ENCODE results near the gene PPM1E. TPM values are rescaled to one million over a fixed set of nuclear protein-coding genes. Genes with fewer than 3 reads are reported as not detected.

PPM1E gene
- polyA plus RNA-seq, 1 donor = 1.2 TPM

DNA sequence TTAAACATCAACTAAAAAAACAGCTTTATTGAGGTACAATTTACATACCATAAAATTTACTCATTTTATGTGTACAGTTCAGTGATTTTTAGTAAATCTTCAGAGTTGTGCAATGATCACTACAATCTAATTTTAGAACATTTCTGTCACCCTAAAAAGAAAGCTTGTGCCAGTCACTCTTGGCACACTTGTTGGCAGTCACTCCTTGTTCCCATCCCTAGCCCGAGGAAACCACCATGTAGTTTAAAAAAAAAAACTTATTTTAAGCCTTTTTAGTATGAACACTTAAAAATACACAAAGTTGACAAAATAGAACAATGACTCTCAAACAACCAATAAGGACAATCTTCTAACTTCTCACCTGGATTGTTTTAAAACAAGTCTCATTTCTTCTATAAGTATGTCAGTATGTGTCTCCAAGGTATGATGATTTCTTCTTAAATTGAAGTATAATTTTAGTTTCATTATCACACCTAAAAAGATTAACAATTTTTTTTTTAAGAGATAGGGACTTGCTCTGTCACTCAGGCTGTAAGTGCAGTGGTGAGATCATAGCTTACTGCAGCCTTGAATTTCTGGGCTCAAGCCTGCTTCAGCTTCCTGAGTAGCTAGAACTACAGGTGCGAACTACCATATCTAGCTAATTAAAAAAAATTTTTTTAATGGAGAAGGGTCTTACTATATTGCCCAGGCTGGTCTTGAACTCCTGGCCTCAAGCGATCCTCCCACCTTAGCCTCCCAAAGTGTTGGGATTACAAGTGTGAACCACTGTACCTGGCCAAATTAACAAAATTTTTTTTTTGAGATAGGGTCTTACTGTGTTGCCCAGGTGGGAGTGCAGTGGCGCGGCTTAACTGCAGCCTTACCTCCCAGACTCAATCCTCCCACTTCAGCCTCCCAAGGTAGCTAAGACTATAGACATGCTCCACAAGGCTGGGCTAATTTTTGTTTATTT lies 53.2 kb downstream of the PPM1E start:
- no peak overlapping the region for H3K27ac ChIP-seq (ENCODE audit: low read length)
- DNase-seq = no peak
- WGBS (ENCODE audit: insufficient coverage, low lambda C conversion rate) = no CpG with 5 or more reads among the region's 5 CpGs
- H3K27me3 ChIP-seq (ENCODE audit: control insufficient read depth, insufficient read depth, low read length) = no peaks in the 10 kb centered on the region
- no peaks in the 10 kb centered on the region for H3K36me3 ChIP-seq (ENCODE audit: control insufficient read depth, insufficient read depth, low read length)
- peaks cover 5% of the 10 kb centered on the region for H3K4me1 ChIP-seq (ENCODE audit: control insufficient read depth, insufficient read depth, low read length)
- no peaks in the 10 kb centered on the region for H3K9me3 ChIP-seq (ENCODE audit: control insufficient read depth, low read depth, low read length)
- H3K4me3 ChIP-seq (ENCODE audit: low read length) = no peak overlapping the region

DNA sequence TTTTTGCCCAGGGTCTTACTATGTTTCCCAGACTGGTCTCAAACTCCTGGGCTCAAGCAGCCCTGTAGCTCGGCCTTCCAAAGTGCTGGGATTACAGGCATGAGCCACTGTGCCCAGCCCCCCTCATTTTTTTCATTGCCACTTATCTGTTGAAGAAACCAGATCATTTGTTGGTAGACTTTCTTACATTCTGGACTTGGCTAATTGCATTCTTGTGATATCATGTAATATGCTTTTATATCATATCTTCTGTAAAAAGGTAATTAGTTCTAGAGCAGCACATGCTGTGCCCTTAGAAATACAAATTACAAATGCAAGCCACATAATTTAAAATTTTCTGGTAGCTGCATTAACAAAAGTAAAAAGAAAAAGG lies 53.9 kb downstream of the PPM1E start:
- DNase-seq = no peak
- Histone ChIP-seq H3K27me3 (ENCODE audit: control insufficient read depth, insufficient read depth, low read length) (no peaks in the 10 kb centered on the region), H3K9me3 (ENCODE audit: control insufficient read depth, low read depth, low read length) (no peaks in the 10 kb centered on the region), H3K4me3 (ENCODE audit: low read length) (no peak overlapping the region), H3K36me3 (ENCODE audit: control insufficient read depth, insufficient read depth, low read length) (no peaks in the 10 kb centered on the region), H3K27ac (ENCODE audit: low read length) (no peak overlapping the region), H3K4me1 (ENCODE audit: control insufficient read depth, insufficient read depth, low read length) (peaks cover 5% of the 10 kb centered on the region)
- 100% methylated on average over 1 of the region's 1 CpG for WGBS (ENCODE audit: insufficient coverage, low lambda C conversion rate)

DNA sequence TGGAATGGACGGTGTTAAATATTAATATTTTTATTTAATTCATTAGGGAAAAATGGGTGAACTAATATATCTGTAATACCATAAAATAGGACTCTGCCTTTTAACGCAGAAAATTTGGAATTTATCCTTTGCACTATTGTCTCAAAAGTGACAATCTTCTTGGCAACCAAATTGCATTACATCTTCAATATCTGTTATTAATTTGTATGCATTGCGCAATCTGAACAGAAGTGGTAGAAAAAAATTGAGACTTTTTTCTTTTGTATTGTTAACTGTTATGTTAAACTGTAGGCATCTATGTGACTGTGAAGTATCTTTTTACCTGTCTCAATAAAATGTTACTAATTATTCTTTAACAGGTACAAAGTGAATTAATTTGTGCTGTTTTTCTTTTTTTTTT lies 55.6 kb downstream of the PPM1E start:
- Histone ChIP-seq H3K9me3 (ENCODE audit: control insufficient read depth, low read depth, low read length) (no peaks in the 10 kb centered on the region), H3K27ac (ENCODE audit: low read length) (no peak overlapping the region), H3K27me3 (ENCODE audit: control insufficient read depth, insufficient read depth, low read length) (no peaks in the 10 kb centered on the region), H3K36me3 (ENCODE audit: control insufficient read depth, insufficient read depth, low read length) (no peaks in the 10 kb centered on the region), H3K4me1 (ENCODE audit: control insufficient read depth, insufficient read depth, low read length) (peaks cover 3% of the 10 kb centered on the region), H3K4me3 (ENCODE audit: low read length) (no peak overlapping the region)
- WGBS (ENCODE audit: insufficient coverage, low lambda C conversion rate) = no CpG with 5 or more reads among the region's 3 CpGs
- DNase-seq = no peak

DNA sequence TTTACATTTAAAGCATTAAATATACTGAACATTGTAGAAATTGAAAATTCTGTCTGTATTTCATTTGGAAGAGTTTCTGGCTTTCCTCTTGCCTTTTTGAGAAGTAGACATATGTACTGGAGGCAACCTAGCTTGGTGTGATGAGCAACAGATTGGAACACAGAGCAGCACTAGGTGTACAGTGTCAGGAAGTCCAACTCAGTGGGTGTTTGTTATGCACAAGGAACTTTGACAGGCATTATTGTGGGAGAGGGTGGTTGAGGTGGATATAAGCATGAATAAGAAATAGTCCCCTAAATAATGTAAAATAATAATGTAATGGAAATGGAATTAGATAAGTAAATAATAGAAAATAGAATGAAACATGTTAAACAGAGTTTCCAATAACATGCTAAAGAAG lies 58.1 kb downstream of the PPM1E start:
- no peaks in the 10 kb centered on the region for H3K9me3 ChIP-seq (ENCODE audit: control insufficient read depth, low read depth, low read length)
- H3K27ac ChIP-seq (ENCODE audit: low read length) = no peak overlapping the region
- H3K4me1 ChIP-seq (ENCODE audit: control insufficient read depth, insufficient read depth, low read length) = no peaks in the 10 kb centered on the region
- no peaks in the 10 kb centered on the region for H3K27me3 ChIP-seq (ENCODE audit: control insufficient read depth, insufficient read depth, low read length)
- no peak overlapping the region for H3K4me3 ChIP-seq (ENCODE audit: low read length)
- H3K36me3 ChIP-seq (ENCODE audit: control insufficient read depth, insufficient read depth, low read length) = no peaks in the 10 kb centered on the region
- no peak for DNase-seq

DNA sequence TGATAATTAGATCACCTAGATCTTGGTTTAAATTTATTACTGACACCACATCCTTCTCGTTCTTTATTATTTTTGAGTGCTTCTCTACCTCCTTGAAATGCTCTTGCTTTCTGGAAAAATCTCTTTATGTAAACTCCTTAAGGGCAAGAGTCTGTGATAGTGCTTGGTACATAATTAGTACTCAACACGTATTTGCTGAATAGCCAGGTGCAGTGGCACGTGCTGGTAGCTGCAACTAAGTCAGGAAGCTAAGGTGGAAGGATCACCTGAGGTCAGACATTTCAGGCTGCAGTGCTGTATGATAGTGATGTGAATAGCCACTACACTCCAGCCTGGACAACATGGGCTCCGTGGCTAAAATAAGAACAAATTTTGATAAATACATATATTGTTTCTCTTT lies 63.0 kb downstream of the PPM1E start:
- Histone ChIP-seq H3K4me1 (ENCODE audit: control insufficient read depth, insufficient read depth, low read length) (no peaks in the 10 kb centered on the region), H3K4me3 (ENCODE audit: low read length) (no peak overlapping the region), H3K27me3 (ENCODE audit: control insufficient read depth, insufficient read depth, low read length) (no peaks in the 10 kb centered on the region), H3K36me3 (ENCODE audit: control insufficient read depth, insufficient read depth, low read length) (no peaks in the 10 kb centered on the region), H3K27ac (ENCODE audit: low read length) (no peak overlapping the region), H3K9me3 (ENCODE audit: control insufficient read depth, low read depth, low read length) (no peaks in the 10 kb centered on the region)
- WGBS (ENCODE audit: insufficient coverage, low lambda C conversion rate) = 83% methylated on average over 1 of the region's 4 CpGs
- DNase-seq = no peak

DNA sequence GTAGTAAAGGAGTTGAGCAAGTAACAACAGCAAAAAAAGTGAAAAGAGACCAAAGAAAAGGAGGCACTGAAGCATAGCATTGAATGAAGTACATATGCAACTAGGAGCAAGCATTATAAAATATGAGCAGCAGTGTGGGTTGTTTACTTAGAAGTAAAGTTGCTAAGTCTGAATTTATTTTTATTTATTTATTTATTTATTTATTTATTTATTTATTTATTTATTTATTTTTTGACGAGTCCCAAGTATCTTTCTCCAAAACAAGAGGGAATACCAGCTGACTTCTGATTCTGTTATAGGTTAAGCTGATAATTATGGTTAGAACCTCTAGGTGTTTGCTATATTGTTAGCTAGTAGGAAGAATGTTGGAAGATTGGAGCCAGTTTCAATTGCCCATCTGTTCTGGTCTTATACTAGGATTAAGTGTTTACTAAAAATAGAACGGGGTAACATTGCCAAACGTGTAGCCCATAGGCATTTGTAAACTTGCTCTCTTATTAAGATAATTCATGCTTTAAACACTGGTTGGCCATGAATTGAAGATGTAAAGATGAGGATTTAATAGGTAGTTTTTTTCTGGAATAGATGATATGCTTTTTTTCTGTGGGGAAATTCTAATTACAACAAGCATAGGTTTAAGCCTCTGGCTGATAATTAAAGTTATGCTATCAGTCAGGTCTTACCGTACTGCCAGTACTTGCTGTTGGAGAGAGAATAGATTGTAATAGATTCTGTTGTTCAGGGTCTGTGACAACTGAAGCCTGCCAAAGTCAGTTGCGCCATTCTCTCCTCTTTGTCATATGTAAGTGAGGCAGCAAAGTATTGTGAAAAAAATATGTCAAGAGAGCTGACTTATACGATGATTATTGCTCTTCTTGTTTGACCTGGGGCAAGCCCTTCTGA lies 66.7 kb downstream of the PPM1E start:
- Histone ChIP-seq H3K4me1 (ENCODE audit: control insufficient read depth, insufficient read depth, low read length) (no peaks in the 10 kb centered on the region), H3K27ac (ENCODE audit: low read length) (no peak overlapping the region), H3K27me3 (ENCODE audit: control insufficient read depth, insufficient read depth, low read length) (no peaks in the 10 kb centered on the region), H3K36me3 (ENCODE audit: control insufficient read depth, insufficient read depth, low read length) (no peaks in the 10 kb centered on the region), H3K9me3 (ENCODE audit: control insufficient read depth, low read depth, low read length) (no peaks in the 10 kb centered on the region), H3K4me3 (ENCODE audit: low read length) (no peak overlapping the region)
- 86% methylated on average over 4 of the region's 6 CpGs for WGBS (ENCODE audit: insufficient coverage, low lambda C conversion rate)
- no peak for DNase-seq

DNA sequence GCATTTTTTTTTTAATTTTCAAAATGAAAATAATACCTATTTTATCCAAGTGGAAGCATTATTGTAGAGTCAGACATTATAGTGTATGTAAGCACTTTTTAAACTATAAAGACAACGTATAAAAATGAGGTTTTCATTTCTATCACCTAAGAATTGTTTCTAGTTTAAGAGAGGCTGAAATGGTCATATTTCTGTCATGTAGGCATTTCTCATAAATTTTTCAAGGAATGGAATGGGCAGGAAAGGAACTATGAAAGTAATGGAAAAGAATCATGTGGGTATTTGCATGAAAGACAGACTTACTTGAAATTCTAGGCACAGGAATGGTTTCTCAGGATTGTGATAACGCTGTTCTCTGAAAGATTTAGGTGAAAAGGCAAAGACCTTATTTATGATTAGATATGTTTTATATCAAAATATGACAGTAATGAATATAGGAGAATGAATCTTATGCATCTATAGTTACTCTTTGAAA lies 67.4 kb downstream of the PPM1E start:
- no peak overlapping the region for H3K27ac ChIP-seq (ENCODE audit: low read length)
- no peak overlapping the region for H3K4me3 ChIP-seq (ENCODE audit: low read length)
- no peaks in the 10 kb centered on the region for H3K9me3 ChIP-seq (ENCODE audit: control insufficient read depth, low read depth, low read length)
- no peaks in the 10 kb centered on the region for H3K27me3 ChIP-seq (ENCODE audit: control insufficient read depth, insufficient read depth, low read length)
- no peak for DNase-seq
- no peaks in the 10 kb centered on the region for H3K4me1 ChIP-seq (ENCODE audit: control insufficient read depth, insufficient read depth, low read length)
- H3K36me3 ChIP-seq (ENCODE audit: control insufficient read depth, insufficient read depth, low read length) = no peaks in the 10 kb centered on the region
- WGBS (ENCODE audit: insufficient coverage, low lambda C conversion rate) = 100% methylated on average over 2 of the region's 2 CpGs

DNA sequence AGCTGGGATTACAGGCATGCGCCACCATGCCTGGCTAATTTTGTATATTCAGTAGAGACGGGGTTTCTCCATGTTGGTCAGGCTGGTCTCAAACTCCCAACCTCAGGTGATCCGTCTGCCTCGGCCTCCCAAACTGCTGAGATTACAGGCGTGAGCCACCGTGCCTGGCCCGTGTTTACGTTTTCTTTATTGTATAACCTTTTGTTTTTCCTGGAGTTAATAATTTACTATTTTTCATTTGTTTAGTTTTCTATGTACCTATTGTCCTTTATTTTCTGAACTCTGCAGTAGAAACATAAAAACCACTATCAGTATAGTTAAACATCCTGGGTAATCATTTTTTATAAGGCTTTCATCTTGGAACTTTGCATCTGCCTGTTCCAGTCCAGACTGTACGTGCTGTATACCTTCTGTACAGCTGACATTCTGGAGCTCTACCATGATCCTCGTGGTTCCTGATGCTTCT lies 73.6 kb downstream of the PPM1E start:
- H3K27ac ChIP-seq (ENCODE audit: low read length) = no peak overlapping the region
- DNase-seq = no peak
- no peaks in the 10 kb centered on the region for H3K36me3 ChIP-seq (ENCODE audit: control insufficient read depth, insufficient read depth, low read length)
- H3K9me3 ChIP-seq (ENCODE audit: control insufficient read depth, low read depth, low read length) = peaks cover 2% of the 10 kb centered on the region
- no peak overlapping the region for H3K4me3 ChIP-seq (ENCODE audit: low read length)
- WGBS (ENCODE audit: insufficient coverage, low lambda C conversion rate) = 42% methylated on average over 6 of the region's 10 CpGs
- no peaks in the 10 kb centered on the region for H3K27me3 ChIP-seq (ENCODE audit: control insufficient read depth, insufficient read depth, low read length)
- no peaks in the 10 kb centered on the region for H3K4me1 ChIP-seq (ENCODE audit: control insufficient read depth, insufficient read depth, low read length)

DNA sequence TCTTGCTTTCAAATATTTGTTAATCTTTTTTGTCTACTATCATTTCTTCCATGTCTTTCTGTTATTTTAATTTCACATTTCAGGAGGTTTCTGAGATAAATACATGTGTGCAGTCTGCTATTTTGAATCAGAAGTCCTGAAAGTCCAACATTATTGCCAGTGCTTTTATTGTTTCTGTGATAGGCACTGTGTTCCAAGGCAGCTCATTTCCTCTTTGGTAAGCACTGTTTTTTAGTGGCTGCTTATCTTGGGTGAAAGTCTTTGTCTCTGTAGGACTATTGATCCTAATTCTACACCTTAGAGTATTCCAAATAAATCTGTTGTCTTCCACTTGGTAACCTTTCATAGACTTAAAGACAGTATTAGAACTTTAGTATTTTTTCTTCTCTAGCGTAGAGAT lies 76.1 kb downstream of the PPM1E start:
- Histone ChIP-seq H3K27ac (ENCODE audit: low read length) (no peak overlapping the region), H3K27me3 (ENCODE audit: control insufficient read depth, insufficient read depth, low read length) (no peaks in the 10 kb centered on the region), H3K4me3 (ENCODE audit: low read length) (no peak overlapping the region), H3K9me3 (ENCODE audit: control insufficient read depth, low read depth, low read length) (peaks cover 2% of the 10 kb centered on the region), H3K4me1 (ENCODE audit: control insufficient read depth, insufficient read depth, low read length) (no peaks in the 10 kb centered on the region), H3K36me3 (ENCODE audit: control insufficient read depth, insufficient read depth, low read length) (no peaks in the 10 kb centered on the region)
- DNase-seq = peak in 1 of 2 donors; percentile 26
- 83% methylated on average over 1 of the region's 1 CpG for WGBS (ENCODE audit: insufficient coverage, low lambda C conversion rate)

DNA sequence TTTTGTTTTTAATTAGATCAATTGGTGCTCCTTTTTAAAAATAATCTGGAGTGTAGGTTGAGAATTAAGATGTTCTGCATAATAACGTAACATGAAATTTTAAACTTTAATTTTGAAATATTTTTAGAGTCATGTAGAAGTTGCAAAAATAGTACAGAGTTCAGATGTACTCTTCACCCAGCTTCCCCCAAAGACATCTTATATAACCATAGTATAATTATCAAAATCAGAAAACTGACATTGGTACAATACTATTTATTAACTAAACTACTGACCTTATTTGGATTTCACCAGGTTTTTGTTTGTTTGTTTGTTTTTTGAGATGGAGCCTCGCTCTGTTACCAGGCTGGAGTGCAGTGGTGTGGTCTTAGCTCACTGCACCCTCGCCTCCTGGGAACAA lies 76.9 kb downstream of the PPM1E start:
- Histone ChIP-seq H3K4me3 (ENCODE audit: low read length) (no peak overlapping the region), H3K4me1 (ENCODE audit: control insufficient read depth, insufficient read depth, low read length) (no peaks in the 10 kb centered on the region), H3K36me3 (ENCODE audit: control insufficient read depth, insufficient read depth, low read length) (no peaks in the 10 kb centered on the region), H3K27ac (ENCODE audit: low read length) (no peak overlapping the region), H3K9me3 (ENCODE audit: control insufficient read depth, low read depth, low read length) (peaks cover 2% of the 10 kb centered on the region), H3K27me3 (ENCODE audit: control insufficient read depth, insufficient read depth, low read length) (no peaks in the 10 kb centered on the region)
- WGBS (ENCODE audit: insufficient coverage, low lambda C conversion rate) = 100% methylated on average over 1 of the region's 3 CpGs
- DNase-seq = no peak
